Central memory CD4-positive, alpha-beta T cell (primary cell): ENCODE results near the gene LRRTM2.
"Not testable (repeated sequence)": the region's sequence is repeated elsewhere in the genome, so short reads cannot be mapped to it uniquely, and the experiment has no call there.

ENCODE experiments used
- DNase-seq: peaks from one replicate; pipeline ENCODE4 v3.0.0; 2022

The LRRTM2 gene

GRCh38 chr5:138834853-138835252, 40.3 kb downstream of the LRRTM2 start:
- not testable (repeated sequence) for DNase-seq

- DNase-seq: no peak
These were observed 41.2 kb downstream of the LRRTM2 start for GRCh38 chr5:138833726-138834480.

GRCh38 chr5:138833080-138833479, 42.1 kb downstream of the LRRTM2 start:
- DNase-seq: no peak

- no peak for DNase-seq
These were observed 42.9 kb downstream of the LRRTM2 start for GRCh38 chr5:138832218-138832617.

- no peak for DNase-seq
These were observed 43.4 kb downstream of the LRRTM2 start for GRCh38 chr5:138831703-138832102.

GRCh38 chr5:138829341-138829740, 45.8 kb downstream of the LRRTM2 start:
- DNase-seq: no peak

GRCh38 chr5:138828556-138828955, 46.6 kb downstream of the LRRTM2 start:
- no peak for DNase-seq

GRCh38 chr5:138824924-138825863, 49.9 kb downstream of the LRRTM2 start:
- no peak for DNase-seq

- no peak for DNase-seq
These were observed 50.6 kb downstream of the LRRTM2 start for GRCh38 chr5:138824516-138824915.

GRCh38 chr5:138820695-138821094, 54.4 kb downstream of the LRRTM2 start:
- no peak for DNase-seq

GRCh38 chr5:138819081-138819480, 56.1 kb downstream of the LRRTM2 start:
- DNase-seq: no peak
